K562 (cell line): ENCODE measurements around the gene OSBPL7.

Experiments
- ATF3 ChIP-seq, 2 experiments: fragments of 450-650 bp in 1 of 2; sonication (generic) in 1 of 2; formaldehyde crosslinking in 1 of 2; IDR thresholded peaks in 1 of 2; conservative IDR thresholded peaks in 1 of 2; 2 replicates each; pipeline versions ENCODE4 v1.6.1 to v1.8.1; 2016 to 2023; ENCODE audit warnings: mild to moderate bottlenecking in 2 of 2, moderate library complexity in 2 of 2, inconsistent platforms in 1 of 2, missing genetic modification reagents in 1 of 2
- BHLHE40 ChIP-seq: IDR thresholded peaks from 2 replicates; pipeline ENCODE4 v1.6.1; 2011; ENCODE audit warnings: low read length, improper control_type of control experiment
- GABPA ChIP-seq: fragments of 200-800 bp; sonication (Bioruptor generic); conservative IDR thresholded peaks from 2 replicates; pipeline ENCODE4 v1.6.1; 2016; ENCODE audit warnings: low read depth, missing genetic modification characterization, missing compliant biosample characterization
- PATZ1 ChIP-seq: fragments of 250-450 bp; sonication (Bioruptor Pico); IDR thresholded peaks from 2 replicates; pipeline ENCODE4 v1.5.0; 2020; ENCODE audit warnings: mild to moderate bottlenecking, borderline replicate concordance
- PKNOX1 ChIP-seq: fragments of 450-650 bp; IDR thresholded peaks from 2 replicates; pipeline ENCODE4 v1.6.1; 2016
- RBM22 ChIP-seq: fragments of 200-400 bp; formaldehyde crosslinking; IDR thresholded peaks from 2 replicates; pipeline ENCODE4 v1.6.1; 2018; ENCODE audit warnings: low read length, low read depth; ENCODE audit not compliant: poor library complexity, severe bottlenecking
- SP1 ChIP-seq: sonication (generic); formaldehyde crosslinking; IDR thresholded peaks from 2 replicates; pipeline ENCODE4 v1.8.1; 2022; ENCODE audit warnings: mild to moderate bottlenecking, missing genetic modification reagents
- TAF7 ChIP-seq: fragments of 450-650 bp; IDR thresholded peaks from 2 replicates; pipeline ENCODE4 v1.6.1; 2016; ENCODE audit warnings: missing genetic modification characterization, missing compliant biosample characterization
- THRAP3 ChIP-seq: fragments of 450-650 bp; IDR thresholded peaks from 2 replicates; pipeline ENCODE4 v1.6.1; 2016; ENCODE audit warnings: mild to moderate bottlenecking, inconsistent platforms, borderline replicate concordance

- TF ChIP-seq TAF7 (tag) (no peak), GABPA (tag) (no peak), BHLHE40 (no peak), PKNOX1 (no peak), SP1 (no peak), PATZ1 (CRISPR knock-in tag) (no peak), RBM22 (no peak), ATF3 (IDR thresholded peaks at IDR 0.05) (no peak), ATF3 (CRISPR knock-in tag; conservative IDR thresholded peaks at IDR 0.05) (no peak), THRAP3 (no peak)
Measured at GRCh38 chr17:47823519-47823918, 1.9 kb upstream of the OSBPL7 start.
